H1 (cell line): Measurements from ENCODE around the gene AQP6. TPM values are rescaled to one million over a fixed set of nuclear protein-coding genes. Genes with fewer than 3 reads are reported as not detected.

Experiments used
- ATF2 ChIP-seq: IDR thresholded peaks from 2 replicates; pipeline ENCODE4 v1.6.1; 2012; ENCODE audit warnings: low read length, inconsistent platforms
- BRCA1 ChIP-seq: IDR thresholded peaks from 2 replicates; pipeline ENCODE4 v1.6.1; 2012; ENCODE audit warnings: low read depth, low read length, improper control_type of control experiment
- CBX8 ChIP-seq: fragments of 300-800, 300-1000 bp; sonication (generic); IDR thresholded peaks from 2 replicates; pipeline ENCODE4 v1.7.1; 2016; ENCODE audit warnings: low read depth, low read length, borderline replicate concordance
- MAX ChIP-seq: IDR thresholded peaks from 2 replicates; pipeline ENCODE4 v1.6.1; 2012; ENCODE audit warnings: inconsistent platforms
- RBBP5 ChIP-seq: IDR thresholded peaks from 2 replicates; pipeline ENCODE4 v1.7.1; 2012; ENCODE audit warnings: low read depth, mild to moderate bottlenecking, inconsistent platforms, low read length, moderate library complexity, borderline replicate concordance
- polyA plus RNA-seq, 7 experiments: library from polyadenylated mRNA; depleted of rRNA in 3 of 7; stranded (reverse) in 5 of 7; unstranded in 2 of 7; fragments of >200 nt in 5 of 7; fragments of 200-250 nt in 2 of 7; gene quantifications; 1 replicate in 5 of 7; 2 replicates in 1 of 7; 4 replicates in 1 of 7; pipeline versions ENCODE4 v1.2.1 to v1.2.3, GENCODE V29; 2011 to 2013; ENCODE audit warnings: missing spikeins in 2 of 7, mixed read lengths in 2 of 7
- total RNA-seq: library from RNA; stranded (reverse); fragmentation: NEBNext Ultra II Directional; extraction: Animal tissue kit (Norgen Biotek cat#: 25700); gene quantifications from 2 replicates; pipeline ENCODE4 v1.2.1, GENCODE V29; 2021

AQP6 gene
- total and polyA plus RNA-seq, 2 of the 8 experiments (the other 6 are each of a cell fraction or from before 2014, with no cell fraction given): 0.03 to 0.17 TPM

- no peak for TF ChIP-seq ATF2
- no peak for TF ChIP-seq CBX8
- no peak for TF ChIP-seq BRCA1
- TF ChIP-seq RBBP5: no peak
- no peak for TF ChIP-seq MAX
Observed at GRCh38 chr12:49923035-49923644, 49.6 kb upstream of the AQP6 start (continued).
